ENCODE data around the gene SLC17A2.

Gene SLC17A2

GRCh38 chr6:25882051-25882496, 48.4 kb downstream of the SLC17A2 start:
- DNase-seq, result no peak

DNA sequence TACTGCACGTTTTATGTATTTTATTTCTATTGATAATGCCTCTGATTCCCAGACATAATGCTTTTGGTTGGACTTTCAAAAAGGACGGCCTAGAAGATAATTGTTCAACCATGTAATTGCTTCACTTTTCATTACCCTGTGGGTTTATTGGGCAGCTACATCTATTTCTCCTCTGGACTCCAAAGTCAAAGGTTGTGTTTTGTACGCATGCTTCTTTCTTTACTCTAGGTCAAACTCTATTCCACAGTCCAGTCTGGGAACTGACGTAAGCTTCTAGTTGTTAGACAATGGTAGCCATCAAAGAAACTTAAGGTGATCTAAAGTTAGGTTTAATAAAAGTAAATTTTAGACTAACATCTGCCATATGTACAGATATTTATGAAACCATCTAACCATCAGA, 49.9 kb downstream of the SLC17A2 start:
- no peak for DNase-seq

GRCh38 chr6:25878721-25879322, 51.7 kb downstream of the SLC17A2 start:
- DNase-seq, result no peak

GRCh38 chr6:25875926-25876602, 54.4 kb downstream of the SLC17A2 start:
- no peak for DNase-seq

DNA sequence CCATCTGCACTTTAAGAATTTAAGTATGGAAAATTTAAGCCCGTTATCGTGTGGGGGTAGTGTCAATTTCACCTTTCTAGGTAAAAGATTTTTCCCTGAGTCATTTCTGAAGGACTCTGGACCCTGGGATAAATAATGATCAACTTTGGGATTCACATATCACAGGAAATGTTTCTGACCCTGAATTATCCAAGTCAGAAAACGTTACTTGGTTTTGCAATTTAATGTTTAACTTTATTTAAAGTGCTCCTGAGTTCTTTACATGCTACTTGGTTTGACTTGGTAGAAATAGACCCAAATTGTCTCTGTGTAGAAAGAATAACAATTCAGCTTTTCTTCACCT, 55.0 kb downstream of the SLC17A2 start:
- DNase-seq, result no peak

DNA sequence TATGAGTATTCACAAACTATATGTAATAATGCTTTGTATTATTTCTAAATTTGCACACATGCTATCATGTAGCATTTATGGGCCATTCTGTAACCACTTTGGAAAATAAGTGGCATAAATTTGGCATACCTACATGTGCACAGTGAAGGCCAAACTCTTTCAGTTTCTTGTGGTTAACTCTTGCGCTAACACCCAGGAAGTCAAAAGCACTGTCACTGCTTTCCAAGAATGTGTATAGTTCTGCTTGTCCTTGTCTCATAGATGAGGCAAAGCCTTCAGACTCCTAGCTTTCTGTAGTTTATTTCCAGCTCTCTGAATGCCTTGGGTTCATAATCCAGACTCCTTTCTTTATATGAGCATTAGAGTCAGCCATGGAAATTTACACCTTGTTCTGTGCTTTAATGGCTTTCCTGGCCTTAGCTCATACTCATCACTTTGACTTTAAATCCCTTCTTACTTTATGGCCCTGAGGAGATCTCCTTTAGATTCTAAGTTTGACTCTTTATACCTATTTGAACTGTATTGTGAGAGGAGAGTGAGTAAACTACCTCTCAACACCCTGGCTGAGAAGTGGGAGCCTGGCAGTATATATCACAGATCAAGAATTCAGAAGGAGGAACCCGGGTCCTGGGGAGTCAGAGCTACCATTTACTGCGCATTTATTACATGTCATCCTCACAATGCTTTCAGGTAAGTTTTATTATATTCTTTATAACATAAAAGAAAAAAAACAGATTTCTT, 55.5 kb downstream of the SLC17A2 start:
- DNase-seq, result no peak

DNA sequence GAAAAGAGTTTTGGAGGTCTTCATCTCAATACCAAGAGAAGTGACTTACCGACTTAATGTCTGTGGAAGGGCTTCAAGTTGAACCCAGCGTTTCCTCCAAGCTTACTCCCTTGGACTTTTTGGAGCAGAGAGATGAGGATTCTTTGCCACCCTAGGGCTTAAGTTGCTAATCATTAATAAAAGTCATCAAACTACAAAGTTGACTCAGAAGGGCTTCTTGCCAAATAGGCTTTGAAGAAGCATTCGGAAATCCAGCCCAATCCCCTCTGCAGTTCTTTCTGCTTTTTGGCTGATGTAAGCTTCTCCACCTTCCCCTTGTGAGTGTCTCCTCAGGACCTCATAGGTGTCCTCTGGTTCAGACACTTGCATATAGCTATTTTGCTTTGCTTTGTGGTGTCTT, 56.4 kb downstream of the SLC17A2 start, which contains the start of gene SLC17A3:
SLC17A3 (minus strand) TSS at position 126 of the 400 bp plus-strand sequence. CDS start 5,856 bp downstream, outside the sequence.
- no peak for DNase-seq

- no peak for DNase-seq
Observed at GRCh38 chr6:25872814-25873213, 57.7 kb downstream of the SLC17A2 start.

DNA sequence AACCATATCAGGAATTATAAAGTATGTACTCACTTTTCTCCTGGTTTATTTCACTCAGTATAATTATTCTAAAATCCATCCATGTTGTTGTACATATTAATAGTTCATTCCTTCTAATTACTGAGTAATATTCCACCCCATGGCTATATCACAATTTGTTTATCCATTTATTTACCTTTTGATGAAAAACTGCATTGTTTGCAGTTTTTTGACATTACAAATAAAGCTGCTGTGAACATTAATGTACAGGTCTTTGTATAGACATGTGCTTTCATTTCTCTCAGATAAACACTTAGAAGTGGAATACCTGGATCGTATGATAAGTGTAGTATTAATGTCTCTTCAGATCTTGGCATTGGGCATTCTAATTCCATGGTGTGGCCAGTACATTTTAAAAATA, 60.7 kb downstream of the SLC17A2 start:
- no peak for DNase-seq

- DNase-seq, result no peak
Observed at GRCh38 chr6:25868436-25869183, 61.9 kb downstream of the SLC17A2 start.

- DNase-seq, result no peak
Observed at GRCh38 chr6:25866011-25866410, 64.5 kb downstream of the SLC17A2 start.

GRCh38 chr6:25863360-25863759, 67.1 kb downstream of the SLC17A2 start:
- DNase-seq, result no peak
